Esophagus squamous epithelium (tissue), 4 donors: Measurements from ENCODE around the gene MXRA8.

Experiments
- CTCF ChIP-seq, 6 experiments: fragments of 450-650 bp in 4 of 6; fragments of 200-600 bp in 2 of 6; sonication (generic) in 2 of 6; IDR thresholded peaks; one replicate each; pipeline ENCODE4 v1.5.1; 2016 to 2019; ENCODE audit warnings: antibody characterized with exemption in 6 of 6, mild to moderate bottlenecking in 4 of 6, moderate library complexity in 4 of 6
- POLR2A ChIP-seq, 4 donors: fragments of 450-650 bp; IDR thresholded peaks; one replicate each; pipeline ENCODE4 v1.6.1; 2017; ENCODE audit warnings: antibody characterized with exemption in 4 of 4, mild to moderate bottlenecking in 4 of 4, moderate library complexity in 3 of 4

- TF ChIP-seq CTCF (IDR thresholded peaks at IDR 0.05) (no peak), POLR2A (IDR thresholded peaks at IDR 0.05) (no peak)
These were observed 16.2 kb upstream of the MXRA8 start for GRCh38 chr1:1374589-1374928.
